Gastroesophageal sphincter (tissue), 3 donors: ENCODE results near the gene UBAC2.

Experiments used
- POLR2A ChIP-seq, 2 donors: fragments of 450-650 bp; IDR thresholded peaks; one replicate each; pipeline ENCODE4 v1.6.1; 2017; ENCODE audit warnings: antibody characterized with exemption in 2 of 2, mild to moderate bottlenecking in 2 of 2, moderate library complexity in 1 of 2
- POLR2AphosphoS5 ChIP-seq: sonication (generic); formaldehyde crosslinking; IDR thresholded peaks from one replicate; pipeline ENCODE4 v1.6.1; 2017; ENCODE audit warnings: antibody characterized with exemption
- TF ChIP-seq, protein P1 (sequence below), 4 experiments: fragments of 200-600 bp in 2 of 4; fragments of 450-650 bp in 2 of 4; sonication (generic) in 1 of 4; IDR thresholded peaks; one replicate each; pipeline ENCODE4 v1.5.1; 2017 to 2019; ENCODE audit warnings: antibody characterized with exemption in 4 of 4, mild to moderate bottlenecking in 2 of 4, moderate library complexity in 2 of 4

DNA sequence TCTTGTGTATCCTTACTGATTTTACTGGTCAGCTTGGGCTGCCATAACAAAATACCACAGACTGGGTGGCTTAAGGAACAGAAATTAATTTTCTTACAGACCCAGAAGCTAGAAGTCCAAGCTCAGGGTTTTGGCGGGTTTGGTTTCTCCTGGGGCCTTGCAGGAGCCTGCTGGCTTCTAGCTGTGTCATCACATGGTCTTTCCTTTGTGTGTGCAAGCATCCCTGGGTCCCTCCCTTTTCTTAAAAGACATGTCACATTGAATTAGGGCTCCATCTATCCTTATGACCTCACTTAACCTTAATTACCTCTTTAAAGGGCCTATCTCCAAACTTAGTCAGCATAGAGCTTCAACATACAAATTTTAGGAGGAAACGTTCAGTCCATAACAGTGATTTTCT, 23.4 kb downstream of the UBAC2 start:
- TF ChIP-seq, protein P1, sequence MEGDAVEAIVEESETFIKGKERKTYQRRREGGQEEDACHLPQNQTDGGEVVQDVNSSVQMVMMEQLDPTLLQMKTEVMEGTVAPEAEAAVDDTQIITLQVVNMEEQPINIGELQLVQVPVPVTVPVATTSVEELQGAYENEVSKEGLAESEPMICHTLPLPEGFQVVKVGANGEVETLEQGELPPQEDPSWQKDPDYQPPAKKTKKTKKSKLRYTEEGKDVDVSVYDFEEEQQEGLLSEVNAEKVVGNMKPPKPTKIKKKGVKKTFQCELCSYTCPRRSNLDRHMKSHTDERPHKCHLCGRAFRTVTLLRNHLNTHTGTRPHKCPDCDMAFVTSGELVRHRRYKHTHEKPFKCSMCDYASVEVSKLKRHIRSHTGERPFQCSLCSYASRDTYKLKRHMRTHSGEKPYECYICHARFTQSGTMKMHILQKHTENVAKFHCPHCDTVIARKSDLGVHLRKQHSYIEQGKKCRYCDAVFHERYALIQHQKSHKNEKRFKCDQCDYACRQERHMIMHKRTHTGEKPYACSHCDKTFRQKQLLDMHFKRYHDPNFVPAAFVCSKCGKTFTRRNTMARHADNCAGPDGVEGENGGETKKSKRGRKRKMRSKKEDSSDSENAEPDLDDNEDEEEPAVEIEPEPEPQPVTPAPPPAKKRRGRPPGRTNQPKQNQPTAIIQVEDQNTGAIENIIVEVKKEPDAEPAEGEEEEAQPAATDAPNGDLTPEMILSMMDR (IDR thresholded peaks at IDR 0.05): no peak
- TF ChIP-seq POLR2A (IDR thresholded peaks at IDR 0.05) (no peak), POLR2AphosphoS5 (no peak)
